Measurements from ENCODE around the gene NLRP1.
A peak's percentile ranks its signal among the peaks of the same experiment; 100 is the strongest.

Gene NLRP1

DNA sequence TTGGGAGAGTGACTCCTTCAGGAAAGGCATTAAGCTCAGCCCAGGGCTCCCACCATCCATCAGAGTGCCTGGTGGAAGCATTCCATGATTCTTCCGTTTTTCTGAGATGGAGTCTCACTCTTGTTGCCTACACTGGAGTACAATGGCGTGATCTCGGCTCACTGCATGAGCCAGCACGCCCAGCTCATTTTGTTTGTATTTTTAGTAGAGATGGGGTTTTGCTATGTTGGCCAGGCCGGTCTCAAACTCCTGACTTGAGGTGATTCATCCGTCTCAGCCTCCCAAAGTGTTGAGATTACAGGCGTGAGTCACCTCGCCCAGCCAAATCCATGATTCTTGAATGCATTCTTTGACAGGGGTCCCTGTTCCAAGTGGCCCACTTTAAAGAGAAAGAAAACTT lies 74.8 kb downstream of the NLRP1 start:
- no peak overlapping the region for H3K4me3 ChIP-seq (ENCODE audit: low read depth, low read length)
- ChIA-PET CTCF (no interaction called here), POLR2A (interaction anchor here (1.1 to 1.5 kb wide), 2 partner anchors 9 to 17 kb away, joined by 6 to 7 read pairs; a partner anchor contains a TSS)
- TF ChIP-seq, protein P1, sequence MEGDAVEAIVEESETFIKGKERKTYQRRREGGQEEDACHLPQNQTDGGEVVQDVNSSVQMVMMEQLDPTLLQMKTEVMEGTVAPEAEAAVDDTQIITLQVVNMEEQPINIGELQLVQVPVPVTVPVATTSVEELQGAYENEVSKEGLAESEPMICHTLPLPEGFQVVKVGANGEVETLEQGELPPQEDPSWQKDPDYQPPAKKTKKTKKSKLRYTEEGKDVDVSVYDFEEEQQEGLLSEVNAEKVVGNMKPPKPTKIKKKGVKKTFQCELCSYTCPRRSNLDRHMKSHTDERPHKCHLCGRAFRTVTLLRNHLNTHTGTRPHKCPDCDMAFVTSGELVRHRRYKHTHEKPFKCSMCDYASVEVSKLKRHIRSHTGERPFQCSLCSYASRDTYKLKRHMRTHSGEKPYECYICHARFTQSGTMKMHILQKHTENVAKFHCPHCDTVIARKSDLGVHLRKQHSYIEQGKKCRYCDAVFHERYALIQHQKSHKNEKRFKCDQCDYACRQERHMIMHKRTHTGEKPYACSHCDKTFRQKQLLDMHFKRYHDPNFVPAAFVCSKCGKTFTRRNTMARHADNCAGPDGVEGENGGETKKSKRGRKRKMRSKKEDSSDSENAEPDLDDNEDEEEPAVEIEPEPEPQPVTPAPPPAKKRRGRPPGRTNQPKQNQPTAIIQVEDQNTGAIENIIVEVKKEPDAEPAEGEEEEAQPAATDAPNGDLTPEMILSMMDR (IDR thresholded peaks at IDR 0.05; ENCODE audit: insufficient read depth, low read length, missing control alignments) = no peak
- no peak for DNase-seq (ENCODE audit: low read depth, low spot score)

DNA sequence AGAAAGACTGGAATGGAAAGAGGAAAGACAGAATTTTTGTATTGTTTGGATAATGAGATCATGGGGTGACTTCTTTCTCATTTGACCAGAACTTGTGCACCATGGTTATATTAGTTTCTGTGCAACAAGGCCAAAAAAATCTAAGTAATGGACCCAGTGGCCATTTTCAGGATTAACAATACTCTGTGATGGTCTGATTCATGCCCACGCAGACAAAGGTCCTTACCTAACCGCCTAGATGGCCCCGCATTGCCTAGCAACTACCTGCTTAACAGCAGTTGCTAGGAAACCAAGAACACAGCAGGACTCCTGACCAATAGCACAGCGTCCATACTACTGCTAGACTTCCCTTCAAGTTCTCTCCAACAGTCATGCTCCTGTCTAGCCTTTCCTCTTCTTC lies 75.5 kb downstream of the NLRP1 start:
- TF ChIP-seq, protein P1 (IDR thresholded peaks at IDR 0.05; ENCODE audit: insufficient read depth, low read length, missing control alignments) = no peak
- no peak for DNase-seq (ENCODE audit: low read depth, low spot score)
- POLR2A ChIA-PET = interaction anchor here (1.1 to 1.5 kb wide), 2 partner anchors 8 to 18 kb away, joined by 6 to 7 read pairs; a partner anchor contains a TSS
- H3K4me3 ChIP-seq (ENCODE audit: low read depth, low read length) = no peak overlapping the region
- CTCF ChIA-PET = no interaction called here

DNA sequence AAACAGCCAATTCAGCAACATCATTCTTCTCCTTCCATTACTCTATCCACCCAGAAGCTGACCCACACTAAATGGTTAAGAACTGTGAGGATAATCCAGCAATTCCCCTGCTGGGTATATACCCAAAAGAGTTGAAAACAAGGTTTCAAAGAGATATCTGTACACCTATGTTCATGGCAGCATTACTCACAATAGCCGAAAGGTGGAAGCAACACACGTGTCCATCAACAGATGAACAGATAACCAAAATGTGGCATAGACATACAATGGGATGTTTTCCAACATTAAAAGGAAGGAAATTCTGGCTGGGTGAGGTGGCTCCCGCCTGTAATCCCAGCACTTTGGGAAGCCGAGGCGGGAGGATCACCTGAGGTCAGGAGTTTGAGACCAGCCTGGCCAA lies 78.0 kb downstream of the NLRP1 start:
- TF ChIP-seq, protein P1 (IDR thresholded peaks at IDR 0.05; ENCODE audit: insufficient read depth, low read length, missing control alignments) = no peak
- ChIA-PET POLR2A (no interaction called here), CTCF (no interaction called here)
- DNase-seq (ENCODE audit: low read depth, low spot score) = no peak
- H3K4me3 ChIP-seq (ENCODE audit: low read depth, low read length) = no peak overlapping the region

DNA sequence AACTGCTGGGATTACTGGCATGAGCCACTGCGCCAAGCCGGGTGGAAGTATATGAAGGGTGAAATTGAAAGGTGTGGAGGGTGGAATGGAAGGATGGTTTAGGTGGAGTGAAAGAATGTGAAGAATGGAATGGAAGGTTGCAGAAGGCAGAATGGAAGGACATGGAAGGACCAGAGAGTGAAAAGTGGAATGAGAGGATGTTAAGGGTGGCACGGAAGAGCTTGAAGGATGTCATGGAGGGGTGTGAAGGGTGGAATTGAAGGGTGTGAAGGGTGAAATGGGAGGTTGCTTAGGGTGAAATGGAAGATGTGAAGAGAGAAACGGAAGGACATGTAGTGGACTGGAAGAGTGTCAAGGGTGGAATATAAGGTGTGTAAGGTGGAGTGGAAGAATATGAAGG lies 81.8 kb downstream of the NLRP1 start:
- TF ChIP-seq, protein P1 (IDR thresholded peaks at IDR 0.05; ENCODE audit: insufficient read depth, low read length, missing control alignments) = no peak
- ChIA-PET POLR2A (no interaction called here), CTCF (interaction anchor here (0.8 kb wide), 1 partner anchor 1437 kb away, joined by 3 read pairs; no protein-coding TSS in a partner anchor)
- H3K4me3 ChIP-seq (ENCODE audit: low read depth, low read length) = no peak overlapping the region
- DNase-seq (ENCODE audit: low read depth, low spot score) = no peak

DNA sequence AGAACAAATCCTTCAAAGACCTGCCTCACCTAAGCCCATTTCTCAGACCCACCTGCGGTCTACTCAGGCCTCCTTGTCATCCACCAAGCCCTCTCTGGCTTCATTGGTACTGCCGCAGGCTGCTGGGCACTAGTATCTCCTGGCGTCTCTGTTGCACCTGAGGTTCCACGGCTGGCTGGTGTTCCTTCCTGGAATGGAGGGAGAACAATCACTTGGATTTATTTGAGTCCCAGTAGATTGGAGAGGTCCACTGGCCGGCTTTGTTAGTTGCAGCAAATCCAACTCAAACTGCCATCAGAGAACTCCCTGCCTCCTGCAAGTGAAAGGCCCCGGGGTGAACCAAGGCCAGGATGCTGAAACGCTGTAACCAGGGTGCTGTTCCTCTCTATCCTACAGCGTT lies 82.6 kb downstream of the NLRP1 start:
- CTCF ChIA-PET = interaction anchor here (1.1 to 2.2 kb wide), 4 partner anchors 13 to 62 kb away, joined by 3 to 5 read pairs (median 4); partner anchors contain the start of gene C1QBP
- no peak overlapping the region for H3K4me3 ChIP-seq (ENCODE audit: low read depth, low read length)
- no peak for DNase-seq (ENCODE audit: low read depth, low spot score)
- POLR2A ChIA-PET = interaction anchor here (2.1 to 3.2 kb wide), 2 partner anchors 14 to 25 kb away, joined by 13 to 15 read pairs; no protein-coding TSS in a partner anchor
- TF ChIP-seq, protein P1 (IDR thresholded peaks at IDR 0.05; ENCODE audit: insufficient read depth, low read length, missing control alignments) = no peak

DNA sequence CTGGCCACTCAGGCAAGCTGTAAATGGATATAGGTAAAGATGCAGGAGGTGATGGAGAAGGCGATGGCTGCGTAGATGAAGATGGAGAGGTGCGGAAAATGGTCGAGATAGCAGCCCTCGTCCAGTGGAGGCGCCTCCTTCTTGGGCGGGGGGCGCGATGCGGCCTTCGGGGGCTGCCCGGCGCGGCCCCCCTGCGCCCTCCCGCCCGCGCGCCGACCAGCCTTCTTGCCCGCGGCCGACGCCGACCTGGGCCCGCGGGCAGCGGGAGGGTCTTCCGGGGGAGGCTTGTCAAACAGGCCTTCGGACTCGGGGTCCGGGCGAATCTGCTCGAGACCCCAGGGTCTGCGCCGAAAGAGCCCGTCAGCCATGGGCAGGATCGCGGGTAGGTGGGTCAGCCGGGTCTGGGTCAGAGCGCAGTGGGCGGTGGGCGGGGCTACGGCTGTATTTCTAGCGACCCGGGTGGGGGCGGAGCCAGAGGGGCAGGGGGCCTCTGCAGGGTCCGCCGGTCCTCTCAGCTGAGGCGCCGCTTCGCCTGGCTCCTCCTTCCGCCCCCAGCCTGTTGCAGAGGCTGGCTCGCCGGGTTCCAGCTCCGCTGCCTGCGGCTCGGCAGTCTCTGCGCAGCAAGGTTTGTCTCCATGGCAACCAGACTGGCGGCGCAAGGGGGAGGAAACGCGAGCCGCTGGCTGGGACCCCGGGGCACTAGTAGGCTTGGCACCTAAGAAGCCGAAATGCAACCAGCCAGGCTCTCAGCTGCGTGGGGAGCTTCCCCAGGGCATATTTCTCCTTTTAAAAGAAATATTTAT lies 83.5 kb downstream of the NLRP1 start:
- POLR2A ChIA-PET = interaction anchor here (1.1 to 3.2 kb wide), 7 partner anchors 9 to 84 kb away, joined by 3 to 15 read pairs (median 7); partner anchors contain the start of genes DERL2, MIS12 and NLRP1
- TF ChIP-seq, protein P1 (IDR thresholded peaks at IDR 0.05; ENCODE audit: insufficient read depth, low read length, missing control alignments) = no peak
- no peak for DNase-seq (ENCODE audit: low read depth, low spot score)
- H3K4me3 ChIP-seq (ENCODE audit: low read depth, low read length) = peak overlapping the region; percentile 77
- CTCF ChIA-PET = interaction anchor here (1.1 to 2.2 kb wide), 5 partner anchors 10 to 61 kb away, joined by 3 to 8 read pairs (median 4); partner anchors contain the start of gene C1QBP

Measured in AG04449 (cell line).